ENCODE results near the gene UROC1. TPM values are rescaled to one million over a fixed set of nuclear protein-coding genes. Genes with fewer than 3 reads are reported as not detected.

The UROC1 gene
- total and polyA plus RNA-seq, 4 donors: not detected

- Histone ChIP-seq H3K4me1 (ENCODE audit: control insufficient read depth in 1 of 2, insufficient read depth in 2 of 2, low read length in 2 of 2) (no peaks in the 10 kb centered on the region), H3K27ac (ENCODE audit: low read depth in 1 of 2, low read length in 2 of 2) (no peak overlapping the region), H3K4me3 (ENCODE audit: low read length in 2 of 2) (no peak overlapping the region), H3K27me3 (ENCODE audit: control insufficient read depth in 1 of 2, insufficient read depth in 2 of 2, low read length in 1 of 2) (no peaks in the 10 kb centered on the region), H3K9me3 (ENCODE audit: control insufficient read depth, low read length) (no peaks in the 10 kb centered on the region), H3K36me3 (ENCODE audit: control insufficient read depth in 1 of 2, insufficient read depth in 2 of 2, low read length in 1 of 2) (no peaks in the 10 kb centered on the region)
- peak in 1 of 2 donors; percentile 24 for DNase-seq
- 83 to 89% methylated on average over 3 of the region's 3 CpGs for WGBS, 2 donors
- ATAC-seq (ENCODE audit: low FRiP score): no peak
- intact Hi-C loops (cut with DNase I): no loop called here
These were observed 32.9 kb downstream of the UROC1 start for GRCh38 chr3:126484662-126485061.

- H3K27me3 ChIP-seq (ENCODE audit: control insufficient read depth in 1 of 2, insufficient read depth in 2 of 2, low read length in 1 of 2): no peaks in the 10 kb centered on the region
- ATAC-seq (ENCODE audit: low FRiP score) (no peak), DNase-seq (no peak)
- WGBS, 2 donors: 94 to 96% methylated on average over 3 of the region's 3 CpGs
- intact Hi-C loops (cut with DNase I): no loop called here
- H3K4me1 ChIP-seq (ENCODE audit: control insufficient read depth in 1 of 2, insufficient read depth in 2 of 2, low read length in 2 of 2): no peaks in the 10 kb centered on the region
- H3K27ac ChIP-seq (ENCODE audit: low read depth in 1 of 2, low read length in 2 of 2): no peak overlapping the region
- H3K36me3 ChIP-seq (ENCODE audit: control insufficient read depth in 1 of 2, insufficient read depth in 2 of 2, low read length in 1 of 2): no peaks in the 10 kb centered on the region
- H3K9me3 ChIP-seq (ENCODE audit: control insufficient read depth, low read length): no peaks in the 10 kb centered on the region
- H3K4me3 ChIP-seq (ENCODE audit: low read length in 2 of 2): no peak overlapping the region
These were observed 33.4 kb downstream of the UROC1 start for GRCh38 chr3:126484148-126484547.

GRCh38 chr3:126483321-126483761, 34.2 kb downstream of the UROC1 start:
- no peaks in the 10 kb centered on the region for H3K27me3 ChIP-seq (ENCODE audit: control insufficient read depth in 1 of 2, insufficient read depth in 2 of 2, low read length in 1 of 2)

GRCh38 chr3:126482503-126483255, 34.9 kb downstream of the UROC1 start:
- ATAC-seq (ENCODE audit: low FRiP score): no peak
- intact Hi-C loops (cut with DNase I): no loop called here
- 84 to 97% methylated on average over 15 of the region's 15 CpGs for WGBS, 2 donors
- Histone ChIP-seq H3K27ac (ENCODE audit: low read depth in 1 of 2, low read length in 2 of 2) (no peak overlapping the region), H3K4me3 (ENCODE audit: low read length in 2 of 2) (no peak overlapping the region), H3K4me1 (ENCODE audit: control insufficient read depth in 1 of 2, insufficient read depth in 2 of 2, low read length in 2 of 2) (no peaks in the 10 kb centered on the region), H3K36me3 (ENCODE audit: control insufficient read depth in 1 of 2, insufficient read depth in 2 of 2, low read length in 1 of 2) (no peaks in the 10 kb centered on the region), H3K27me3 (ENCODE audit: control insufficient read depth in 1 of 2, insufficient read depth in 2 of 2, low read length in 1 of 2) (no peaks in the 10 kb centered on the region), H3K9me3 (ENCODE audit: control insufficient read depth, low read length) (no peaks in the 10 kb centered on the region)
- peak in 1 of 2 donors; percentile 66 for DNase-seq

More at GRCh38 chr3:126483321-126483761, 34.2 kb downstream of the UROC1 start:
- Histone ChIP-seq H3K36me3 (ENCODE audit: control insufficient read depth in 1 of 2, insufficient read depth in 2 of 2, low read length in 1 of 2) (no peaks in the 10 kb centered on the region), H3K4me1 (ENCODE audit: control insufficient read depth in 1 of 2, insufficient read depth in 2 of 2, low read length in 2 of 2) (no peaks in the 10 kb centered on the region), H3K4me3 (ENCODE audit: low read length in 2 of 2) (no peak overlapping the region), H3K27ac (ENCODE audit: low read depth in 1 of 2, low read length in 2 of 2) (no peak overlapping the region), H3K9me3 (ENCODE audit: control insufficient read depth, low read length) (no peaks in the 10 kb centered on the region)
- DNase-seq (peak in 1 of 2 donors; percentile 54), ATAC-seq (ENCODE audit: low FRiP score) (no peak)
- 86 to 91% methylated on average over 14 of the region's 14 CpGs for WGBS, 2 donors
- intact Hi-C loops (cut with DNase I): no loop called here

GRCh38 chr3:126481808-126482502, 35.6 kb downstream of the UROC1 start:
- 91 to 93% methylated on average over 16 of the region's 16 CpGs for WGBS, 2 donors
- Histone ChIP-seq H3K27me3 (ENCODE audit: control insufficient read depth in 1 of 2, insufficient read depth in 2 of 2, low read length in 1 of 2) (no peaks in the 10 kb centered on the region), H3K36me3 (ENCODE audit: control insufficient read depth in 1 of 2, insufficient read depth in 2 of 2, low read length in 1 of 2) (no peaks in the 10 kb centered on the region), H3K9me3 (ENCODE audit: control insufficient read depth, low read length) (no peaks in the 10 kb centered on the region), H3K4me3 (ENCODE audit: low read length in 2 of 2) (no peak overlapping the region), H3K27ac (ENCODE audit: low read depth in 1 of 2, low read length in 2 of 2) (no peak overlapping the region), H3K4me1 (ENCODE audit: control insufficient read depth in 1 of 2, insufficient read depth in 2 of 2, low read length in 2 of 2) (no peaks in the 10 kb centered on the region)
- intact Hi-C loops (cut with DNase I): no loop called here
- DNase-seq (peak in 1 of 2 donors; percentile 82), ATAC-seq (ENCODE audit: low FRiP score) (no peak)

GRCh38 chr3:126480861-126481260, 36.7 kb downstream of the UROC1 start:
- Histone ChIP-seq H3K36me3 (ENCODE audit: control insufficient read depth in 1 of 2, insufficient read depth in 2 of 2, low read length in 1 of 2) (no peaks in the 10 kb centered on the region), H3K4me1 (ENCODE audit: control insufficient read depth in 1 of 2, insufficient read depth in 2 of 2, low read length in 2 of 2) (no peaks in the 10 kb centered on the region), H3K27me3 (ENCODE audit: control insufficient read depth in 1 of 2, insufficient read depth in 2 of 2, low read length in 1 of 2) (no peaks in the 10 kb centered on the region), H3K27ac (ENCODE audit: low read depth in 1 of 2, low read length in 2 of 2) (no peak overlapping the region), H3K9me3 (ENCODE audit: control insufficient read depth, low read length) (no peaks in the 10 kb centered on the region), H3K4me3 (ENCODE audit: low read length in 2 of 2) (no peak overlapping the region)
- intact Hi-C loops (cut with DNase I): no loop called here
- DNase-seq (peak in 1 of 2 donors; percentile 77), ATAC-seq (ENCODE audit: low FRiP score) (no peak)
- WGBS, 2 donors: 23 to 33% methylated on average over 8 of the region's 8 CpGs

- ATAC-seq (ENCODE audit: low FRiP score) (no peak), DNase-seq (peak in 1 of 2 donors; percentile 43)
- Histone ChIP-seq H3K9me3 (ENCODE audit: control insufficient read depth, low read length) (no peaks in the 10 kb centered on the region), H3K27me3 (ENCODE audit: control insufficient read depth in 1 of 2, insufficient read depth in 2 of 2, low read length in 1 of 2) (no peaks in the 10 kb centered on the region), H3K4me3 (ENCODE audit: low read length in 2 of 2) (no peak overlapping the region), H3K4me1 (ENCODE audit: control insufficient read depth in 1 of 2, insufficient read depth in 2 of 2, low read length in 2 of 2) (no peaks in the 10 kb centered on the region), H3K27ac (ENCODE audit: low read depth in 1 of 2, low read length in 2 of 2) (no peak overlapping the region), H3K36me3 (ENCODE audit: control insufficient read depth in 1 of 2, insufficient read depth in 2 of 2, low read length in 1 of 2) (no peaks in the 10 kb centered on the region)
- WGBS, 2 donors: 87 to 92% methylated on average over 5 of the region's 5 CpGs
- intact Hi-C loops (cut with DNase I): no loop called here
These were observed 37.4 kb downstream of the UROC1 start for GRCh38 chr3:126480206-126480605.

- H3K27me3 ChIP-seq (ENCODE audit: control insufficient read depth in 1 of 2, insufficient read depth in 2 of 2, low read length in 1 of 2): no peaks in the 10 kb centered on the region
- ATAC-seq (ENCODE audit: low FRiP score) (no peak), DNase-seq (peak in 1 of 2 donors; percentile 50)
- H3K9me3 ChIP-seq (ENCODE audit: control insufficient read depth, low read length): no peaks in the 10 kb centered on the region
- H3K4me3 ChIP-seq (ENCODE audit: low read length in 2 of 2): no peak overlapping the region
- intact Hi-C loops (cut with DNase I): loop anchor here in 1 of 2 donors (10.0 kb wide), 1 partner anchor 215 kb away; no protein-coding TSS in a partner anchor
- no peaks in the 10 kb centered on the region for H3K36me3 ChIP-seq (ENCODE audit: control insufficient read depth in 1 of 2, insufficient read depth in 2 of 2, low read length in 1 of 2)
- 79 to 93% methylated on average over 1 of the region's 1 CpG for WGBS, 2 donors
- H3K27ac ChIP-seq (ENCODE audit: low read depth in 1 of 2, low read length in 2 of 2): no peak overlapping the region
- no peaks in the 10 kb centered on the region for H3K4me1 ChIP-seq (ENCODE audit: control insufficient read depth in 1 of 2, insufficient read depth in 2 of 2, low read length in 2 of 2)
These were observed 37.9 kb downstream of the UROC1 start for GRCh38 chr3:126479642-126480041.

All from aorta (tissue), 5 donors.